ENCODE results near the gene VAV3. TPM values are rescaled to one million over a fixed set of nuclear protein-coding genes. Genes with fewer than 3 reads are reported as not detected.

The VAV3 gene
- total RNA-seq, 1 donor from 2014 or later = 2.6 TPM

DNA sequence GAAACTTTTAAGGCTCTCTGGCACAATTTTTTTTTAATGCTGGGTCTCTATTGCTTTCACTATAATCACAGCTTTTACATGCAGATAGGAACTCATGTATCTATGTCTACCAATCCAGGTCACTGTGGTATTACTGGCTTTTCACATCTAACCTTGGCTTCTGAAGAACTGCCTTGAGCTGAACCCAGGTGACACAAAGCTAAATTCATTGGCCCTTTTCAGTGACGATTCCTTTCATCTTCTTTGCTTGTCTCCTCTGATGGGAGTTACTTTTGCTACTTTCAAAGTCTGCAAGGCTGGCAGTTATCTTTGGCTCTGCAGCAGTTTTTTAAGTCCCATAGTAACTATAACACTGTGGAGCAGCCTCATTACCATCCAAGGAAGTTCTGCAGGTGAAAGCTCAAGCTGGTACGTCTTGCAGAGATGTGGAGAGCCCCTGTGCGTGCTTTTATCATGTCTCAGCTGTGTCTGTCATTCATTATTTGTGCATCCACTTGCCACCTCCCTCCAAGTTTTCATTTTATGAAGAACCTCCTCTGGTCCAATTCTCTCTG, 364.3 kb downstream of the VAV3 start:
- no peaks in the 10 kb centered on the region for H3K9me3 ChIP-seq (ENCODE audit: insufficient read depth, low read depth, low read length)
- no peaks in the 10 kb centered on the region for H3K79me2 ChIP-seq (ENCODE audit: insufficient read depth, low read length)
- H4K20me1 ChIP-seq (ENCODE audit: insufficient read depth, low read length) = no peaks in the 10 kb centered on the region
- H3K4me1 ChIP-seq (ENCODE audit: insufficient read depth, low read length) = no peaks in the 10 kb centered on the region
- DNase-seq (ENCODE audit: low read depth) (no peak), FAIRE-seq (no peak)
- no peak overlapping the region for H3K4me2 ChIP-seq (ENCODE audit: low read length)
- no peaks in the 10 kb centered on the region for H3K4me1 Mint-ChIP-seq (ENCODE audit: low read depth, unreplicated experiment)
- H3K27me3 ChIP-seq (ENCODE audit: insufficient read depth, low read length) = no peaks in the 10 kb centered on the region
- H3K27ac Mint-ChIP-seq (ENCODE audit: unreplicated experiment) = no peak overlapping the region
- no peak for TF ChIP-seq EZH2 (IDR thresholded peaks at IDR 0.05; ENCODE audit: insufficient read depth, low read length)
- TF ChIP-seq, protein P1, sequence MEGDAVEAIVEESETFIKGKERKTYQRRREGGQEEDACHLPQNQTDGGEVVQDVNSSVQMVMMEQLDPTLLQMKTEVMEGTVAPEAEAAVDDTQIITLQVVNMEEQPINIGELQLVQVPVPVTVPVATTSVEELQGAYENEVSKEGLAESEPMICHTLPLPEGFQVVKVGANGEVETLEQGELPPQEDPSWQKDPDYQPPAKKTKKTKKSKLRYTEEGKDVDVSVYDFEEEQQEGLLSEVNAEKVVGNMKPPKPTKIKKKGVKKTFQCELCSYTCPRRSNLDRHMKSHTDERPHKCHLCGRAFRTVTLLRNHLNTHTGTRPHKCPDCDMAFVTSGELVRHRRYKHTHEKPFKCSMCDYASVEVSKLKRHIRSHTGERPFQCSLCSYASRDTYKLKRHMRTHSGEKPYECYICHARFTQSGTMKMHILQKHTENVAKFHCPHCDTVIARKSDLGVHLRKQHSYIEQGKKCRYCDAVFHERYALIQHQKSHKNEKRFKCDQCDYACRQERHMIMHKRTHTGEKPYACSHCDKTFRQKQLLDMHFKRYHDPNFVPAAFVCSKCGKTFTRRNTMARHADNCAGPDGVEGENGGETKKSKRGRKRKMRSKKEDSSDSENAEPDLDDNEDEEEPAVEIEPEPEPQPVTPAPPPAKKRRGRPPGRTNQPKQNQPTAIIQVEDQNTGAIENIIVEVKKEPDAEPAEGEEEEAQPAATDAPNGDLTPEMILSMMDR (IDR thresholded peaks at IDR 0.05; ENCODE audit: insufficient read depth, low read depth, low read length) = no peak
- H3K36me3 ChIP-seq (ENCODE audit: insufficient read depth, low read length) = no peaks in the 10 kb centered on the region
- H3K27me3 Mint-ChIP-seq (ENCODE audit: low read depth, unreplicated experiment) = no peaks in the 10 kb centered on the region
- no peak overlapping the region for H3K9ac ChIP-seq (ENCODE audit: low read length)
- H3K27ac ChIP-seq (ENCODE audit: low read depth, low read length) = no peak overlapping the region
- no peak overlapping the region for H2AFZ ChIP-seq (ENCODE audit: low read depth, low read length)
- no peaks in the 10 kb centered on the region for H3K36me3 Mint-ChIP-seq (ENCODE audit: low read depth, unreplicated experiment)
- no peak overlapping the region for H3K4me3 Mint-ChIP-seq (ENCODE audit: unreplicated experiment)
- no peak overlapping the region for H3K4me3 ChIP-seq (ENCODE audit: insufficient read depth, low read depth, low read length)
- no peaks in the 10 kb centered on the region for H3K9me3 Mint-ChIP-seq (ENCODE audit: unreplicated experiment)

DNA sequence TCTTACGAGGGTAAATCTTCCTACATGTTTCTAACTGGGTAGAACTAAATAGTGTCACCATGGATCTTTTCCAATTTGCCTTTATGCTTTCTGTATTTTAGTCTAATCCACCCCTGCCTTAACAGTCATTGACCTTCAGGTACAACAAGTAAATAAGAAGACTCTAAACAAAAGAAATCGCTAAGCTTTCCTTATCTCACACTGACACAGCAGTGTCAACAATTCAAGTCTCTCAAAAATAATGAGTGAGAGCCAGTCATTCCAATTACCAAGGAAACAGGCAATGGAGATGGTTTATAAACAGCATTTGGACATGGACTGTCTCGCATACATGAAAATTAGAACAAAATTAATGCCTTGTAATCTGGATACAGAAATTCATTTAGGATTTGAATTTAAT, 365.8 kb downstream of the VAV3 start:
- H3K4me3 Mint-ChIP-seq (ENCODE audit: unreplicated experiment) = no peak overlapping the region
- Histone ChIP-seq H3K79me2 (ENCODE audit: insufficient read depth, low read length) (no peaks in the 10 kb centered on the region), H3K9me3 (ENCODE audit: insufficient read depth, low read depth, low read length) (no peaks in the 10 kb centered on the region), H3K27me3 (ENCODE audit: insufficient read depth, low read length) (no peaks in the 10 kb centered on the region), H3K4me1 (ENCODE audit: insufficient read depth, low read length) (no peaks in the 10 kb centered on the region), H3K9ac (ENCODE audit: low read length) (no peak overlapping the region), H3K4me3 (ENCODE audit: insufficient read depth, low read depth, low read length) (no peak overlapping the region), H2AFZ (ENCODE audit: low read depth, low read length) (no peak overlapping the region), H4K20me1 (ENCODE audit: insufficient read depth, low read length) (no peaks in the 10 kb centered on the region), H3K36me3 (ENCODE audit: insufficient read depth, low read length) (no peaks in the 10 kb centered on the region), H3K27ac (ENCODE audit: low read depth, low read length) (no peak overlapping the region), H3K4me2 (ENCODE audit: low read length) (no peak overlapping the region)
- H3K27me3 Mint-ChIP-seq (ENCODE audit: low read depth, unreplicated experiment) = no peaks in the 10 kb centered on the region
- no peak overlapping the region for H3K27ac Mint-ChIP-seq (ENCODE audit: unreplicated experiment)
- peaks cover 6% of the 10 kb centered on the region for H3K4me1 Mint-ChIP-seq (ENCODE audit: low read depth, unreplicated experiment)
- no peak for TF ChIP-seq EZH2 (IDR thresholded peaks at IDR 0.05; ENCODE audit: insufficient read depth, low read length)
- TF ChIP-seq, protein P1 (IDR thresholded peaks at IDR 0.05; ENCODE audit: insufficient read depth, low read depth, low read length) = no peak
- DNase-seq (ENCODE audit: low read depth) = no peak
- H3K36me3 Mint-ChIP-seq (ENCODE audit: low read depth, unreplicated experiment) = no peaks in the 10 kb centered on the region
- no peaks in the 10 kb centered on the region for H3K9me3 Mint-ChIP-seq (ENCODE audit: unreplicated experiment)
- FAIRE-seq = no peak

DNA sequence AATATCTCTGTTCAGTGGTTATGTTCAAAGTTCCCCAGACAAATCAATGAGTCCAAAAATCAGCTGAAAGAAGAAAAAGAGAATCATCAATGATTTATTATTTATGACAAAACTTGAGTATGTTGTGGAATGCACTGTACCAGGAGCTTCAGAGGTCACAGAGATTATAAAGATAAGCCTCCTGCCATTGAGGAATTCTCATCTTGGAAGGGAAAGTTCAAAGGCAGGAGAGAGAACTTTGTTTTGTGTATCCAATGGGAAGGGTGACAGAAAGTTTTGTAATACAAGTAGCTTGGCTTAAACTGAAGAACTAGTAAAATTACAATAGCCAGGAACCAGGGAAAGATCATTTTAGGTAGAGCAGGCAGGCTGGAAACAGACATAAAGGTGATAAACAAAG, 367.7 kb downstream of the VAV3 start:
- no peak overlapping the region for H3K9ac ChIP-seq (ENCODE audit: low read length)
- Mint-ChIP-seq H3K36me3 (ENCODE audit: low read depth, unreplicated experiment) (no peaks in the 10 kb centered on the region), H3K4me3 (ENCODE audit: unreplicated experiment) (no peak overlapping the region), H3K27ac (ENCODE audit: unreplicated experiment) (no peak overlapping the region), H3K9me3 (ENCODE audit: unreplicated experiment) (no peaks in the 10 kb centered on the region), H3K27me3 (ENCODE audit: low read depth, unreplicated experiment) (no peaks in the 10 kb centered on the region), H3K4me1 (ENCODE audit: low read depth, unreplicated experiment) (peaks cover 17% of the 10 kb centered on the region)
- no peaks in the 10 kb centered on the region for H4K20me1 ChIP-seq (ENCODE audit: insufficient read depth, low read length)
- H3K27ac ChIP-seq (ENCODE audit: low read depth, low read length) = no peak overlapping the region
- H3K4me2 ChIP-seq (ENCODE audit: low read length) = no peak overlapping the region
- H3K27me3 ChIP-seq (ENCODE audit: insufficient read depth, low read length) = no peaks in the 10 kb centered on the region
- H3K9me3 ChIP-seq (ENCODE audit: insufficient read depth, low read depth, low read length) = no peaks in the 10 kb centered on the region
- TF ChIP-seq, protein P1 (IDR thresholded peaks at IDR 0.05; ENCODE audit: insufficient read depth, low read depth, low read length) = no peak
- no peak for TF ChIP-seq EZH2 (IDR thresholded peaks at IDR 0.05; ENCODE audit: insufficient read depth, low read length)
- H3K4me1 ChIP-seq (ENCODE audit: insufficient read depth, low read length) = no peaks in the 10 kb centered on the region
- no peak overlapping the region for H2AFZ ChIP-seq (ENCODE audit: low read depth, low read length)
- H3K79me2 ChIP-seq (ENCODE audit: insufficient read depth, low read length) = no peaks in the 10 kb centered on the region
- DNase-seq (ENCODE audit: low read depth) (no peak), FAIRE-seq (no peak)
- no peaks in the 10 kb centered on the region for H3K36me3 ChIP-seq (ENCODE audit: insufficient read depth, low read length)
- H3K4me3 ChIP-seq (ENCODE audit: insufficient read depth, low read depth, low read length) = no peak overlapping the region

All from astrocyte (in vitro differentiated cells and primary cell).